MM.1S (cell line): ENCODE data around the gene DIAPH3.

Experiments
- DNase-seq: peaks from one replicate; pipeline ENCODE4 v3.0.0-alpha.2; 2015
- H2AFZ ChIP-seq: fragments of 300-600 bp; sonication (generic); 2 replicates; pipeline ENCODE4 v1.6.0; 2016; ENCODE audit warnings: antibody characterized with exemption, low read length
- H3F3A ChIP-seq: fragments of 300-600 bp; sonication (generic); 2 replicates; pipeline ENCODE4 v1.6.1; 2016; ENCODE audit warnings: mild to moderate bottlenecking, antibody characterized with exemption, low read length, moderate library complexity, mixed read lengths; ENCODE audit not compliant: insufficient read depth
- H3K27ac ChIP-seq: fragments of 300-600 bp; sonication (generic); 2 replicates; pipeline ENCODE4 v1.5.1; 2016; ENCODE audit warnings: mild to moderate bottlenecking, low read length
- H3K27me3 ChIP-seq: fragments of 300-600 bp; sonication (generic); replicated peaks from 2 replicates; pipeline ENCODE4 v1.6.0; 2016; ENCODE audit warnings: low read length; ENCODE audit not compliant: insufficient read depth
- H3K36me3 ChIP-seq: fragments of 300-600 bp; sonication (generic); replicated peaks from 2 replicates; pipeline ENCODE4 v1.6.1; 2016; ENCODE audit warnings: mild to moderate bottlenecking, low read length, mixed read lengths; ENCODE audit not compliant: insufficient read depth
- H3K4me1 ChIP-seq: fragments of 300-600 bp; sonication (generic); 2 replicates; pipeline ENCODE4 v1.6.1; 2016; ENCODE audit warnings: low read length, mixed read lengths
- H3K4me2 ChIP-seq: fragments of 300-600 bp; sonication (generic); 2 replicates; pipeline ENCODE4 v1.6.0; 2016; ENCODE audit warnings: low read depth, low read length
- H3K4me3 ChIP-seq: fragments of 300-600 bp; sonication (generic); 2 replicates; pipeline ENCODE4 v1.5.1; 2016; ENCODE audit warnings: low read length, mixed read lengths
- H3K79me2 ChIP-seq: fragments of 300-600 bp; sonication (generic); 2 replicates; pipeline ENCODE4 v1.6.1; 2016; ENCODE audit warnings: mixed run types, low read length, mixed read lengths
- H3K9ac ChIP-seq: fragments of 300-600 bp; sonication (generic); 2 replicates; pipeline ENCODE4 v1.6.1; 2016; ENCODE audit warnings: low read length, mixed read lengths
- H3K9me2 ChIP-seq: fragments of 300-600 bp; sonication (generic); replicated peaks from 2 replicates; pipeline ENCODE4 v1.6.1; 2016; ENCODE audit warnings: mild to moderate bottlenecking, low read length, mixed read lengths; ENCODE audit not compliant: insufficient read depth
- H3K9me3 ChIP-seq: fragments of 300-600 bp; sonication (generic); replicated peaks from 2 replicates; pipeline ENCODE4 v1.6.1; 2016; ENCODE audit warnings: mild to moderate bottlenecking, low read length, mixed read lengths; ENCODE audit not compliant: insufficient read depth
- H4K20me1 ChIP-seq: fragments of 300-600 bp; sonication (generic); 2 replicates; pipeline ENCODE4 v1.6.1; 2016; ENCODE audit warnings: mild to moderate bottlenecking, low read length, moderate library complexity, mixed read lengths; ENCODE audit not compliant: insufficient read depth
- CTCF ChIP-seq: fragments of 300-600 bp; sonication (generic); IDR thresholded peaks from 2 replicates; pipeline ENCODE4 v1.5.1; 2016; ENCODE audit warnings: antibody characterized with exemption, low read length, mixed read lengths
- EZH2 ChIP-seq: fragments of 300-600 bp; sonication (generic); optimal IDR thresholded peaks from 2 replicates; pipeline ENCODE3; 2017; ENCODE audit warnings: low read depth, mild to moderate bottlenecking, antibody characterized with exemption, low read length, mixed read lengths
- EZH2phosphoT487 ChIP-seq: fragments of 300-600 bp; sonication (generic); IDR thresholded peaks from 2 replicates; pipeline ENCODE4 v1.6.1; 2018; ENCODE audit warnings: antibody characterized with exemption, low read length

The DIAPH3 gene

DNA sequence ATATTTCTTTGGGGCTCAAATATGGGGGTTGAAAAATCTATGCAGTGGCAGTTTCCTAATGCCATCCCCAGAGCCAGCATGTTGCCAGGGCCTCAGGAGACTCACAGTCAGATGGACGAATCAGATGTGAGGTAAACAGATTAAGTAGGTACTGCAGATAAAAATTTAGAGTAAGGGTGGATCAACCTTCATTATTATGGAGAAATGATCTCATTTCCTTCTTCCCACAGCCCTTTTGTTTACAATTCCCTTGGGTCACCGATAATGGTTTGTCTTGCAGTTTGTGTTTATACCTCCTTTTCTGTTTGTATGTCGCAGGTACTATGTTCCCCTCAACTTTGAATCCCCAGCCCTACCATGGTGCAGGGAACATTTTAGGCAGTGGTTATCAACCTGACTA is 20.0 kb downstream of the DIAPH3 start:
- Histone ChIP-seq H3K27me3 (no peaks in the 10 kb centered on the region), H4K20me1 (no peaks in the 10 kb centered on the region), H3K4me2 (no peak overlapping the region), H2AFZ (no peak overlapping the region), H3F3A (no peaks in the 10 kb centered on the region), H3K4me3 (no peak overlapping the region), H3K9me2 (no peaks in the 10 kb centered on the region), H3K9ac (no peak overlapping the region), H3K79me2 (peaks cover 8% of the 10 kb centered on the region), H3K9me3 (no peaks in the 10 kb centered on the region), H3K4me1 (no peaks in the 10 kb centered on the region), H3K36me3 (no peaks in the 10 kb centered on the region), H3K27ac (no peak overlapping the region)
- DNase-seq: no peak
- no peak for TF ChIP-seq EZH2phosphoT487
- no peak for TF ChIP-seq EZH2
- TF ChIP-seq CTCF: no peak

- H3K79me2 ChIP-seq: no peaks in the 10 kb centered on the region; the same call in 1 of the 2 replicates
- no peaks in the 10 kb centered on the region for H3K9me2 ChIP-seq
- H3K27ac ChIP-seq: no peak overlapping the region
- H4K20me1 ChIP-seq: no peaks in the 10 kb centered on the region
- no peak overlapping the region for H2AFZ ChIP-seq
- H3K4me2 ChIP-seq: no peak overlapping the region
- no peak overlapping the region for H3K9ac ChIP-seq
- no peaks in the 10 kb centered on the region for H3K9me3 ChIP-seq
- TF ChIP-seq EZH2phosphoT487: no peak
- no peak for TF ChIP-seq EZH2
- TF ChIP-seq CTCF: no peak
- no peaks in the 10 kb centered on the region for H3F3A ChIP-seq
- no peak overlapping the region for H3K4me3 ChIP-seq
- no peaks in the 10 kb centered on the region for H3K36me3 ChIP-seq
- DNase-seq: no peak
- H3K4me1 ChIP-seq: no peaks in the 10 kb centered on the region
- H3K27me3 ChIP-seq: no peaks in the 10 kb centered on the region
Measured at GRCh38 chr13:60139272-60139671, 24.5 kb downstream of the DIAPH3 start.

GRCh38 chr13:60138674-60139073 is 25.1 kb downstream of the DIAPH3 start:
- Histone ChIP-seq H3K27ac (no peak overlapping the region), H3K79me2 (no peaks in the 10 kb centered on the region; the same call in 1 of the 2 replicates), H3K9ac (no peak overlapping the region), H3F3A (no peaks in the 10 kb centered on the region), H4K20me1 (no peaks in the 10 kb centered on the region), H3K4me1 (no peaks in the 10 kb centered on the region), H3K4me2 (no peak overlapping the region), H2AFZ (no peak overlapping the region), H3K4me3 (no peak overlapping the region), H3K9me2 (no peaks in the 10 kb centered on the region), H3K36me3 (no peaks in the 10 kb centered on the region), H3K27me3 (no peaks in the 10 kb centered on the region), H3K9me3 (no peaks in the 10 kb centered on the region)
- TF ChIP-seq EZH2 (no peak), CTCF (no peak), EZH2phosphoT487 (no peak)
- DNase-seq: no peak
